HCT116 (cell line): Measurements from ENCODE around the gene CPNE4. TPM values are rescaled to one million over a fixed set of nuclear protein-coding genes. Genes with fewer than 3 reads are reported as not detected.
"Not testable (repeated sequence)": the region's sequence is repeated elsewhere in the genome, so short reads cannot be mapped to it uniquely, and the experiment has no call there.

ENCODE experiments used
- ATAC-seq: fragments of 200-7000 bp; cut with Tn5 transposase; 2 replicates; pipeline ENCODE4 v1.9.1; 2020; ENCODE audit warnings: mild to moderate bottlenecking, moderate library complexity
- BruUV-seq: library from RNA; stranded (reverse); fragments of 400-500 nt; replicated peaks from 2 replicates; lab custom pipeline; 2021; lab: Mats Ljungman, UMichigan
- CTCF ChIA-PET: fragments of 300-600 bp; sonication (Branson Sonifier 250); formaldehyde crosslinking; loops from one replicate; lab custom pipeline; 2021; ENCODE audit warnings: antibody characterized with exemption; lab: Charles Lee
- POLR2A ChIA-PET: fragments of 300-600, 350-600 bp; sonication (Branson Sonifier 250); formaldehyde crosslinking; loops from one replicate; lab custom pipeline; 2021; ENCODE audit warnings: antibody characterized with exemption; lab: Charles Lee
- RAD21 ChIA-PET, 2 experiments: fragments of 300-600 bp; sonication (Branson Sonifier 250); formaldehyde crosslinking; loops; one replicate each; lab custom pipeline; 2023; ENCODE audit warnings: low total read pairs in 2 of 2; ENCODE audit not compliant: uncharacterized antibody in 2 of 2, unreplicated experiment in 2 of 2, low non-redundant PET in 1 of 2; lab: Charles Lee
- DNase-seq: peaks from one replicate; pipeline ENCODE4 v3.0.0-alpha.2; 2010; ENCODE audit warnings: low read depth, low spot score
- H2AFZ ChIP-seq: fragments of 200-600 bp; shearing (Covaris generic), sonication (generic); 2 replicates; pipeline ENCODE4 v1.6.1; 2017; ENCODE audit warnings: low read depth, mixed run types, mixed read lengths, antibody characterized with exemption, low read length; ENCODE audit not compliant: poor library complexity, severe bottlenecking
- H3K27ac ChIP-seq: 2 replicates; pipeline ENCODE4 v1.5.1; 2012; ENCODE audit warnings: low read depth, low read length
- H3K27me3 ChIP-seq: fragments of 200-600 bp; sonication (generic); 2 replicates; pipeline ENCODE4 v1.6.1; 2016; ENCODE audit warnings: mixed run types, low read length, mixed read lengths; ENCODE audit not compliant: insufficient read depth
- H3K36me3 ChIP-seq, 2 experiments: fragments of 200-500 bp in 1 of 2; fragments of 200-600 bp in 1 of 2; sonication (Bioruptor generic) in 1 of 2; sonication (generic) in 1 of 2; 2 replicates each; pipeline versions ENCODE4 v1.5.1 to v1.6.1; 2014 to 2016; ENCODE audit warnings: low read length in 2 of 2, inconsistent platforms in 1 of 2, mixed read lengths in 1 of 2, mixed run types in 1 of 2; ENCODE audit not compliant: insufficient read depth in 2 of 2, control insufficient read depth in 1 of 2
- H3K4me1 ChIP-seq, 2 experiments: fragments of 200-600 bp in 1 of 2; sonication (generic) in 1 of 2; 2 replicates each; pipeline versions ENCODE4 v1.5.1 to v1.6.1; 2012 to 2017; ENCODE audit warnings: low read length in 2 of 2, inconsistent platforms in 1 of 2, mild to moderate bottlenecking in 1 of 2, mixed read lengths in 1 of 2, mixed run types in 1 of 2, moderate library complexity in 1 of 2; ENCODE audit not compliant: insufficient read depth in 2 of 2, control insufficient read depth in 1 of 2
- H3K4me2 ChIP-seq: fragments of 200-600 bp; sonication (generic); 2 replicates; pipeline ENCODE4 v1.6.1; 2017; ENCODE audit warnings: mixed run types, low read length, mixed read lengths
- H3K4me3 ChIP-seq, 2 experiments: fragments of 200-600 bp in 1 of 2; sonication (generic) in 1 of 2; replicated peaks in 1 of 2; 2 replicates each; pipeline ENCODE4 v1.5.1; 2011 to 2016; ENCODE audit warnings: low read length in 2 of 2, control low read depth in 1 of 2, low read depth in 1 of 2, mild to moderate bottlenecking in 1 of 2, mixed read lengths in 1 of 2, mixed run types in 1 of 2
- H3K79me2 ChIP-seq: fragments of 200-600 bp; sonication (generic); 2 replicates; pipeline ENCODE4 v1.6.1; 2017; ENCODE audit warnings: mild to moderate bottlenecking, mixed run types, low read length, moderate library complexity, mixed read lengths; ENCODE audit not compliant: insufficient read depth
- H3K9ac ChIP-seq: fragments of 200-600 bp; sonication (generic); 2 replicates; pipeline ENCODE4 v1.6.1; 2016; ENCODE audit warnings: low read length, mixed read lengths
- H3K9me2 ChIP-seq: fragments of 200-600 bp; sonication (generic), shearing (Covaris generic); 2 replicates; pipeline ENCODE4 v1.6.1; 2017; ENCODE audit warnings: mixed run types, mild to moderate bottlenecking, moderate library complexity; ENCODE audit not compliant: insufficient read depth
- H3K9me3 ChIP-seq, 2 experiments: fragments of 200-500 bp in 1 of 2; fragments of 200-600 bp in 1 of 2; sonication (Bioruptor generic) in 1 of 2; sonication (generic) in 1 of 2; 2 replicates each; pipeline ENCODE4 v1.6.1; 2014 to 2017; ENCODE audit warnings: low read length in 2 of 2, mixed read lengths in 2 of 2, inconsistent platforms in 1 of 2, low read depth in 1 of 2, mild to moderate bottlenecking in 1 of 2, mixed run types in 1 of 2, moderate library complexity in 1 of 2; ENCODE audit not compliant: control insufficient read depth in 1 of 2, insufficient read depth in 1 of 2
- H4K20me1 ChIP-seq: fragments of 200-600 bp; sonication (generic), shearing (Covaris generic); 2 replicates; pipeline ENCODE4 v1.6.1; 2017; ENCODE audit warnings: mixed run types, mild to moderate bottlenecking, moderate library complexity; ENCODE audit not compliant: insufficient read depth
- CTCF ChIP-seq, 3 experiments: fragments of 200-600 bp in 1 of 3; sonication (generic) in 1 of 3; IDR thresholded peaks in 2 of 3; conservative IDR thresholded peaks in 1 of 3; 2 replicates each; pipeline ENCODE4 v1.5.1; 2012 to 2017; ENCODE audit warnings: low read depth in 2 of 3, low read length in 2 of 3, antibody characterized with exemption in 1 of 3, borderline replicate concordance in 1 of 3, control low read depth in 1 of 3, mild to moderate bottlenecking in 1 of 3, mixed read lengths in 1 of 3, mixed run types in 1 of 3, moderate library complexity in 1 of 3; ENCODE audit not compliant: insufficient read depth in 1 of 3
- SRF ChIP-seq: IDR thresholded peaks from 2 replicates; pipeline ENCODE4 v1.6.1; 2012; ENCODE audit warnings: low read depth
- intact Hi-C: fragments of 100-400 bp; cut with micrococcal nuclease; formaldehyde crosslinking; loops from 2 replicates; pipeline ENCODE4 v1.10.0; 2022
- total RNA-seq: library from RNA; stranded (reverse); gene quantifications from one replicate; pipeline ENCODE4 v1.2.1, GENCODE V29; 2021; ENCODE audit not compliant: unreplicated experiment

CPNE4 gene
- total RNA-seq, 1 experiment from 2014 or later, result not detected

DNA sequence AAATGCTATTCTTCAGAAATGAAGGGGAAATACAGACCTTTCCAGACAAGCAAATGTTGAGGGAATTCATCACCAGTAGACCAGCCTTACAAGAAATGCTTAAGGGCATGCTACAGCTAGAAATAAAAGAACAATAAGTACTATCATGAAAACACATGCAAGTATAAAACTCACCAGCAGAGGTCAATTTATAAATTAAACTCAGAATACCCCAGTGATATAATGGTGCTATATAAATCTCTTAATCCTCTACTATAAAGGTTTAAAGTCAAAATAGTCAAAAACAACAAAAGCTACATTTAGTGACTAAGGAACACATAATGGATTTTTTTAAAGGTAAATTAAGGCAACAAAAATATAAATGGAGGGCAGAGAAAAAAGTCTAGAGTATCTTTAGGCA lies 142.5 kb downstream of the CPNE4 start:
- Histone ChIP-seq H3K4me3 (no peak overlapping the region), H3K4me2 (no peak overlapping the region), H3K27me3 (no peaks in the 10 kb centered on the region; the same call in 1 of the 2 replicates), H3K27ac (no peak overlapping the region), H3K36me3 (no peaks in the 10 kb centered on the region), H3K9me3 (no peaks in the 10 kb centered on the region), H2AFZ (no peak overlapping the region), H4K20me1 (no peaks in the 10 kb centered on the region), H3K9me2 (no peaks in the 10 kb centered on the region), H3K4me1 (no peaks in the 10 kb centered on the region), H3K79me2 (no peaks in the 10 kb centered on the region), H3K9ac (no peak overlapping the region)
- intact Hi-C loops, result no loop called here
- BruUV-seq, result no TSS peak
- ATAC-seq (no peak), DNase-seq (no peak)
- ChIA-PET POLR2A (no interaction called here), CTCF (interaction anchor here (0.9 kb wide), 1 partner anchor 137 kb away, joined by 3 read pairs; no protein-coding TSS in a partner anchor), RAD21 (no interaction called here)
- TF ChIP-seq SRF, result no peak
- peak in 1 of 3 experiments; percentile 20; a peak in 1 of 6 replicates for TF ChIP-seq CTCF (IDR thresholded peaks at IDR 0.05 in 2 of 3, conservative IDR thresholded peaks at IDR 0.05 in 1 of 3; ENCODE audit: borderline replicate concordance in 1 of 3, insufficient read depth in 1 of 3, low read depth in 2 of 3, low read length in 2 of 3)

DNA sequence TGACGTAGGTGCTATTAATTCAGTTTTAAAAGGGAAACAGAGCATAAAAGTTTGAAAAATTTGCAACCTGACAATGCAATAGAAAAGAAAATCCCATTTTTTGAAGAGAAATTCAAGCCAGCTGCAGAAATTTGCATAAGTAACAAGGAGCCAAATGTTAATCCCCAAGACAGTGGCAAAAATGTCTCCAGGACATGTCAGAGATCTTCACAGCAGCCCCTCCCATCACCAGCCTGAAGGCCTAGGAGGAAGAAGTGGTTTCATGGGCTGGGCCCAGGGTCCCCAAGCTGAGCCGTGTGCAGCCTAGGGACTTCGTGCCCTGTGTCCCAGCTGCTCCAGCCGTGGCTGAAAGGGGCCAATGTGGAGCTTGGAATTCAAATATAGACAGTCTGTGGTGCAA lies 148.9 kb downstream of the CPNE4 start:
- BruUV-seq, H3K36me3 ChIP-seq, H3K4me1 ChIP-seq, H3K4me2 ChIP-seq, RAD21 ChIA-PET, H3K9me2 ChIP-seq, H3K4me3 ChIP-seq, H4K20me1 ChIP-seq, H2AFZ ChIP-seq, H3K9me3 ChIP-seq, CTCF ChIA-PET, intact Hi-C loops, DNase-seq, H3K27ac ChIP-seq, H3K27me3 ChIP-seq, H3K9ac ChIP-seq, ATAC-seq, POLR2A ChIA-PET, H3K79me2 ChIP-seq: not testable (repeated sequence)
